Gastrocnemius medialis (tissue), 4 donors: ENCODE data around the gene ZFAND6.

ENCODE experiments used
- POLR2A ChIP-seq, 2 donors: fragments of 450-650 bp; IDR thresholded peaks; one replicate each; pipeline ENCODE4 v1.6.1; 2017; ENCODE audit warnings: antibody characterized with exemption in 2 of 2, mild to moderate bottlenecking in 2 of 2, moderate library complexity in 2 of 2
- TF ChIP-seq, protein P1 (sequence below), 5 experiments: fragments of 450-650 bp in 3 of 5; fragments of 200-600 bp in 2 of 5; sonication (generic) in 2 of 5; IDR thresholded peaks in 4 of 5; conservative IDR thresholded peaks in 1 of 5; 1 replicate in 4 of 5; 2 replicates in 1 of 5; pipeline ENCODE4 v1.5.1; 2016 to 2019; ENCODE audit warnings: antibody characterized with exemption in 5 of 5, mild to moderate bottlenecking in 3 of 5, moderate library complexity in 3 of 5

DNA sequence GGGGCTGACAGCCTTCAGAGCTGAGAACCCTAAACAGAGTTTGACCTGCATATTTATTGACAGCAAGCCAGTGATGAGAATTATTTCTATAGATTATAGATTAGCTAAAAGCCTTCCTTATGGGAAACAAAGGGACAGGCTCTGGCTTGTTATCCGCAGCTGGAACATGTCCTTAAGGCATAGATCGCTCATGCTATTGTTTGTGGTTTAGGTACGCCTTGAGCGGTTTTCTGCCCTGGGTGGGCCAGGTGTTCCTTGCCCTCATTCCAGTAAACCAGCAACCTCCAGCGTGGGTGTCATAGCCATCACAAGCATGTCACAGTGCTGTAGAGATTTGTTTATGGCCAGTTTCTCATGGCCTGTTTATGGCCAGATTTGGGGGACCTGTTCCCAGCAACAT lies 83.2 kb downstream of the ZFAND6 start:
- TF ChIP-seq, protein P1, sequence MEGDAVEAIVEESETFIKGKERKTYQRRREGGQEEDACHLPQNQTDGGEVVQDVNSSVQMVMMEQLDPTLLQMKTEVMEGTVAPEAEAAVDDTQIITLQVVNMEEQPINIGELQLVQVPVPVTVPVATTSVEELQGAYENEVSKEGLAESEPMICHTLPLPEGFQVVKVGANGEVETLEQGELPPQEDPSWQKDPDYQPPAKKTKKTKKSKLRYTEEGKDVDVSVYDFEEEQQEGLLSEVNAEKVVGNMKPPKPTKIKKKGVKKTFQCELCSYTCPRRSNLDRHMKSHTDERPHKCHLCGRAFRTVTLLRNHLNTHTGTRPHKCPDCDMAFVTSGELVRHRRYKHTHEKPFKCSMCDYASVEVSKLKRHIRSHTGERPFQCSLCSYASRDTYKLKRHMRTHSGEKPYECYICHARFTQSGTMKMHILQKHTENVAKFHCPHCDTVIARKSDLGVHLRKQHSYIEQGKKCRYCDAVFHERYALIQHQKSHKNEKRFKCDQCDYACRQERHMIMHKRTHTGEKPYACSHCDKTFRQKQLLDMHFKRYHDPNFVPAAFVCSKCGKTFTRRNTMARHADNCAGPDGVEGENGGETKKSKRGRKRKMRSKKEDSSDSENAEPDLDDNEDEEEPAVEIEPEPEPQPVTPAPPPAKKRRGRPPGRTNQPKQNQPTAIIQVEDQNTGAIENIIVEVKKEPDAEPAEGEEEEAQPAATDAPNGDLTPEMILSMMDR (IDR thresholded peaks at IDR 0.05 in 4 of 5, conservative IDR thresholded peaks at IDR 0.05 in 1 of 5): no peak
- TF ChIP-seq POLR2A (IDR thresholded peaks at IDR 0.05): no peak
